HepG2 (cell line): ENCODE data around the gene MORN1. TPM values are rescaled to one million over a fixed set of nuclear protein-coding genes. Genes with fewer than 3 reads are reported as not detected.

Experiments used
- MLXIP ChIP-seq: sonication (generic); formaldehyde crosslinking; IDR thresholded peaks from 2 replicates; pipeline ENCODE4 v1.9.0; 2021; ENCODE audit warnings: missing genetic modification reagents, borderline replicate concordance
- ZNF879 ChIP-seq: sonication (generic); formaldehyde crosslinking; IDR thresholded peaks from 2 replicates; pipeline ENCODE4 v1.8.1; 2023; ENCODE audit warnings: missing genetic modification reagents
- polyA plus RNA-seq, 8 experiments: library from polyadenylated mRNA; depleted of rRNA in 3 of 8; stranded (reverse) in 7 of 8; unstranded in 1 of 8; fragments of >200 nt; fragmentation: Illumina TruSeq in 4 of 8; extraction: Trizol in 4 of 8; gene quantifications; 2 replicates each; pipeline versions ENCODE4 v1.2.1 to v1.2.3, GENCODE V29; 2011 to 2016; ENCODE audit warnings: low read depth in 4 of 8, missing spikeins in 1 of 8, mixed read lengths in 1 of 8; ENCODE audit not compliant: insufficient read depth in 1 of 8
- total RNA-seq, 5 experiments: library from RNA; depleted of rRNA; stranded (reverse); fragments of >200 nt; fragmentation: Illumina TruSeq; extraction: Trizol; gene quantifications; 2 replicates each; pipeline ENCODE4 v1.2.3, GENCODE V29; 2016; ENCODE audit warnings: low read depth in 1 of 5
- TF ChIP-seq, protein P1 (sequence below): sonication (generic); formaldehyde crosslinking; IDR thresholded peaks from 2 replicates; pipeline ENCODE4 v1.4.0; 2020; ENCODE audit warnings: missing genetic modification reagents
- TF ChIP-seq, protein P2 (sequence below): sonication (generic); formaldehyde crosslinking; IDR thresholded peaks from 2 replicates; pipeline ENCODE4 v1.5.0; 2020; ENCODE audit warnings: missing genetic modification reagents, mild to moderate bottlenecking, borderline replicate concordance

The MORN1 gene
- total and polyA plus RNA-seq, 2 of the 13 experiments (the other 11 are each of a cell fraction or from before 2014, with no cell fraction given), result 3.1 to 6.5 TPM

- TF ChIP-seq, protein P1, sequence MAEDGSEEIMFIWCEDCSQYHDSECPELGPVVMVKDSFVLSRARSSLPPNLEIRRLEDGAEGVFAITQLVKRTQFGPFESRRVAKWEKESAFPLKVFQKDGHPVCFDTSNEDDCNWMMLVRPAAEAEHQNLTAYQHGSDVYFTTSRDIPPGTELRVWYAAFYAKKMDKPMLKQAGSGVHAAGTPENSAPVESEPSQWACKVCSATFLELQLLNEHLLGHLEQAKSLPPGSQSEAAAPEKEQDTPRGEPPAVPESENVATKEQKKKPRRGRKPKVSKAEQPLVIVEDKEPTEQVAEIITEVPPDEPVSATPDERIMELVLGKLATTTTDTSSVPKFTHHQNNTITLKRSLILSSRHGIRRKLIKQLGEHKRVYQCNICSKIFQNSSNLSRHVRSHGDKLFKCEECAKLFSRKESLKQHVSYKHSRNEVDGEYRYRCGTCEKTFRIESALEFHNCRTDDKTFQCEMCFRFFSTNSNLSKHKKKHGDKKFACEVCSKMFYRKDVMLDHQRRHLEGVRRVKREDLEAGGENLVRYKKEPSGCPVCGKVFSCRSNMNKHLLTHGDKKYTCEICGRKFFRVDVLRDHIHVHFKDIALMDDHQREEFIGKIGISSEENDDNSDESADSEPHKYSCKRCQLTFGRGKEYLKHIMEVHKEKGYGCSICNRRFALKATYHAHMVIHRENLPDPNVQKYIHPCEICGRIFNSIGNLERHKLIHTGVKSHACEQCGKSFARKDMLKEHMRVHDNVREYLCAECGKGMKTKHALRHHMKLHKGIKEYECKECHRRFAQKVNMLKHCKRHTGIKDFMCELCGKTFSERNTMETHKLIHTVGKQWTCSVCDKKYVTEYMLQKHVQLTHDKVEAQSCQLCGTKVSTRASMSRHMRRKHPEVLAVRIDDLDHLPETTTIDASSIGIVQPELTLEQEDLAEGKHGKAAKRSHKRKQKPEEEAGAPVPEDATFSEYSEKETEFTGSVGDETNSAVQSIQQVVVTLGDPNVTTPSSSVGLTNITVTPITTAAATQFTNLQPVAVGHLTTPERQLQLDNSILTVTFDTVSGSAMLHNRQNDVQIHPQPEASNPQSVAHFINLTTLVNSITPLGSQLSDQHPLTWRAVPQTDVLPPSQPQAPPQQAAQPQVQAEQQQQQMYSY, result no peak
- TF ChIP-seq, protein P2, sequence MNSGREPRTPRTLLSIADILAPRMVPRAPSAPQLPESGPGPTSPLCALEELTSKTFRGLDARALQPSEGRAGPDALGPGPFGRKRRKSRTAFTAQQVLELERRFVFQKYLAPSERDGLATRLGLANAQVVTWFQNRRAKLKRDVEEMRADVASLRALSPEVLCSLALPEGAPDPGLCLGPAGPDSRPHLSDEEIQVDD (CRISPR knock-in tag), result no peak
- TF ChIP-seq ZNF879 (CRISPR knock-in tag) (no peak), MLXIP (CRISPR knock-in tag) (no peak)
Measured at GRCh38 chr1:2376931-2377672, 14.3 kb downstream of the MORN1 start (continued).
